Omental fat pad (tissue), 4 donors: ENCODE measurements around the gene POLR3E. TPM values are rescaled to one million over a fixed set of nuclear protein-coding genes. Genes with fewer than 3 reads are reported as not detected.

Experiments
- ATAC-seq: fragments of 150-250 bp; one replicate; pipeline ENCODE4 v1.9.1; 2016; ENCODE audit warnings: mild to moderate bottlenecking, moderate library complexity; ENCODE audit not compliant: low FRiP score
- DNase-seq: peaks from one replicate; pipeline ENCODE4 v3.0.0-alpha.2; 2019; ENCODE audit warnings: low spot score
- total RNA-seq, 4 donors: library from RNA; depleted of rRNA; stranded (reverse); fragments of >200 nt; gene quantifications; one replicate each; pipeline ENCODE4 v1.1.0, GENCODE V29; 2016
- TF ChIP-seq, protein P1 (sequence below), 3 donors: fragments of 450-650 bp; IDR thresholded peaks; one replicate each; pipeline ENCODE4 v1.5.1; 2016 to 2017; ENCODE audit warnings: antibody characterized with exemption in 3 of 3, mild to moderate bottlenecking in 3 of 3, moderate library complexity in 2 of 3

The POLR3E gene
- total RNA-seq, 4 donors from 2014 or later: 46.3 to 73.4 (median 54.0) TPM

DNA sequence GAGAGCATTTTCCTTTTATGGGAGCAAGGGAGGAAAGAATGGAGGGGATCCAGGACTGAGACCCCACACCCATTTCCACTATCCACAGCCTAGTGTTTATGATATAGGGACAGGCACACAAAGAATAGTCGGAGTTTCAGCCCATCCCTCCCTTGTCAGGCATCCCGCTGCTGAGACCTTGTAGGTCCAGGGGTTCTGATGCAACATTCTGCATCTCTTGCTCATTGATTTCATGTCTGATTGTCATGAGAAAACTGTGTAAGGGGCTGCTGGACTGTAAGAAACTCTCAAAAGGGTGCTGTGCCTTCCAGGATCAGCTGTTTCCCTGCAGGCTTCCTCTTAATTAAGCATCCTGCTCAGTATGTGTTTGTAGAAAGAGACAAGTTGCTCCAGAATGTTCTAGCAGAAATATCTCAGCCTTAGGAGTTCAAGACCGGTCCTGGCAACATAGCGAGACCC, 5.3 kb upstream of the POLR3E start:
- ATAC-seq (no peak), DNase-seq (no peak)
- TF ChIP-seq, protein P1, sequence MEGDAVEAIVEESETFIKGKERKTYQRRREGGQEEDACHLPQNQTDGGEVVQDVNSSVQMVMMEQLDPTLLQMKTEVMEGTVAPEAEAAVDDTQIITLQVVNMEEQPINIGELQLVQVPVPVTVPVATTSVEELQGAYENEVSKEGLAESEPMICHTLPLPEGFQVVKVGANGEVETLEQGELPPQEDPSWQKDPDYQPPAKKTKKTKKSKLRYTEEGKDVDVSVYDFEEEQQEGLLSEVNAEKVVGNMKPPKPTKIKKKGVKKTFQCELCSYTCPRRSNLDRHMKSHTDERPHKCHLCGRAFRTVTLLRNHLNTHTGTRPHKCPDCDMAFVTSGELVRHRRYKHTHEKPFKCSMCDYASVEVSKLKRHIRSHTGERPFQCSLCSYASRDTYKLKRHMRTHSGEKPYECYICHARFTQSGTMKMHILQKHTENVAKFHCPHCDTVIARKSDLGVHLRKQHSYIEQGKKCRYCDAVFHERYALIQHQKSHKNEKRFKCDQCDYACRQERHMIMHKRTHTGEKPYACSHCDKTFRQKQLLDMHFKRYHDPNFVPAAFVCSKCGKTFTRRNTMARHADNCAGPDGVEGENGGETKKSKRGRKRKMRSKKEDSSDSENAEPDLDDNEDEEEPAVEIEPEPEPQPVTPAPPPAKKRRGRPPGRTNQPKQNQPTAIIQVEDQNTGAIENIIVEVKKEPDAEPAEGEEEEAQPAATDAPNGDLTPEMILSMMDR (IDR thresholded peaks at IDR 0.05): no peak

DNA sequence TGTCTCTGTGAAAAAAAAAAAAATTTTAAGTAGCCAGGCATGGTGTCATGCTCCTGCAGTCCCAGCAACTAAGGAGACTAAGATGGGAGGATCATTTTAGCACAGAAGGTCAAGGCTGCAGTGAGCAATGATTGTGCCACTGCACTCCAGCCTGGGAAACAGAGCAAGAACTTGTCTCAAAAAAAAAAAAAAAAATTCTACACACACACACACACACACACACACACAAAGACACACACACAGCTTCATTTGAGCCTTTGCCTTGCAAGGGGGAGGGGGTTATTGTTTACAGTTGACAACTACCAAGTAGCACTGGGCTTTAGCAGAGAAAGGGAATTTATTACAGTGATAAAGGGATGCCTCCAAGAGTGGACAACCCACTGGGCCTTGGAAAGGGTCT, 4.9 kb upstream of the POLR3E start:
- ATAC-seq (no peak), DNase-seq (no peak)
- TF ChIP-seq, protein P1 (IDR thresholded peaks at IDR 0.05): no peak

DNA sequence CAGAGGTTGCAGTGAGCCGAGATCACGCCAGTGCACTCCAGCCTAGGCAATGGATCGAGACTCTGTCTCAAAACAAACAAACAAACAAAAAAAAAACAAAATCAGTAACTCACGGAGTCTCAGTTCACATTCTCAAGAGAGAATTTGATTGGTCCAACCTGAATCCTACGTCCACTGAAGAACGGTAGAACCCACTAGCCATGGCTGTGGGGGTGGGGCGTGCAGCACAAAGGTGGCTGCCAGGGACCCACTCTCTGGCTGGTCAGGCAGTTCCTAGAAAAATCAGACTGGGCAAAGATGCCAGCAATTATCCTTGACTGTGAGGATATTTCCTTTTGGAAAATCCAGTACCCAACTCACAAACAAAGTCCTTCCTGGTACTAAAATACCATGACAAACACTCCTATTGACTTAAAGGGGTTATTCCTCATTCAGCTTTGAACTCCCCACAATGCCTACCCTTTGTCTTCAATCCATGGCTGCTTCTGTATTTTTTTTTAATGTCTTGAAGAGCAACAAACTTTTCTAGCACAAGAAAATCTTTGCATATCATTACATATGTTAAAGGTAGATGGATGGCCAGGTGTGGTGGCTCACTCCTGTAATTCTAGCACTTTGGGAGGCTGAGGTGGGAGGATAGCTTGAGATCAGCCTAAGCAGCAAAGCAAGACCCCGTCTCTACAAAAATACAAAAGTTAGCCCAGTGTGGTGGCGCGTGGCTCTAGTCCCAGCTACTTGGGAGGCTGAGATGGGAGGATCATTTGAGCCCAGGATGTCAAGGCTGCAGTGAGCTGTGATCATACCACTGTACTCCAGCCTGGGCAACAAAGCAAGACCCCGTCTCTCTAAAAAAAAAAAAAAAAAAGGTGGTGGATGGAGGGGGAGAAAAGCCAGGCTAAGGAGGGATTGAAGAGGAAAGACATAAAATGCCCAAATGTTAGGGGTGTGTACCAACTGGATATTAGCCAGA, 3.8 kb upstream of the POLR3E start:
- ATAC-seq (no peak), DNase-seq (no peak)
- TF ChIP-seq, protein P1 (IDR thresholded peaks at IDR 0.05): no peak

DNA sequence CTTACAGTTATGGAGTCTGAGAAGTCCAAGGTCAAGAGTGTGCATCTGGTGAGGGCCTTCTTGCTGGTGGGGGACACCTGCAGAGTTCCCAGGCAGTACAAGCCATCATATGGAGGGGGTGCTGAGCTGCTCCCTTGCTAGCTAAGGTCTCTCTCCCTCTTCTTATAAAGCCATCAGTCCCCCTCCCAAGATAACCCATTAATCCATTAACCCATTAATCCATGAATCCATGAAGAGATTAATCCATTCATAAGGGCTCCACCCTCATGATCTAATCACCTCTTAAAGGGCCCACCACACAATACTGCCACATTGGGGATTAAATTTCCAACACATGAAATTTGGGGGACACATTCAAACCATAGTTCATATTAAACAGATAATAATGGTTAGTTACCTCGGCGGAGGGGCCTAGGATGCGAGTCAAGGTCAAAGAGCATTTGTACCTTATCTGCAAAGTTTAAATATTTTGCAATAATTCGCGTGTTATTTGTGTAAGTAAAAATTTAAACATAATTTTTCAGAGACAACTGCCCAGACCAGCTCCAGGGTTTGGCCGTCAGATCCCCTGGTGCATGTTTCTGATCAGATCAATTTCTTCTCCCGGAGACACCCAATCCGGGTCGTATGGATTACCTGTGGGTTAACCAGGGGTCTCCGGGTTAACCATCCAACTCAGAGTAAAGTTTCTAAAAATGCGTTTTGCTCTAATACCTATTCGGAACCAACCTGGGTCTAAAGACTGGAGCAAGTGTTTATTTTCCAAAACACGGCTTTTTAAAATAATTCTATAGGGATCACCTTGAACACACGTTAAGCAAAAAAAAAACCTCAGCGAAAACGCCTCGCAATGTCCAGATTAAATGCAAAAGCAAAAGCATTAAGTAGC, 740 bp upstream of the POLR3E start:
- no peak for ATAC-seq
- TF ChIP-seq, protein P1 (IDR thresholded peaks at IDR 0.05): no peak
- DNase-seq: no peak

DNA sequence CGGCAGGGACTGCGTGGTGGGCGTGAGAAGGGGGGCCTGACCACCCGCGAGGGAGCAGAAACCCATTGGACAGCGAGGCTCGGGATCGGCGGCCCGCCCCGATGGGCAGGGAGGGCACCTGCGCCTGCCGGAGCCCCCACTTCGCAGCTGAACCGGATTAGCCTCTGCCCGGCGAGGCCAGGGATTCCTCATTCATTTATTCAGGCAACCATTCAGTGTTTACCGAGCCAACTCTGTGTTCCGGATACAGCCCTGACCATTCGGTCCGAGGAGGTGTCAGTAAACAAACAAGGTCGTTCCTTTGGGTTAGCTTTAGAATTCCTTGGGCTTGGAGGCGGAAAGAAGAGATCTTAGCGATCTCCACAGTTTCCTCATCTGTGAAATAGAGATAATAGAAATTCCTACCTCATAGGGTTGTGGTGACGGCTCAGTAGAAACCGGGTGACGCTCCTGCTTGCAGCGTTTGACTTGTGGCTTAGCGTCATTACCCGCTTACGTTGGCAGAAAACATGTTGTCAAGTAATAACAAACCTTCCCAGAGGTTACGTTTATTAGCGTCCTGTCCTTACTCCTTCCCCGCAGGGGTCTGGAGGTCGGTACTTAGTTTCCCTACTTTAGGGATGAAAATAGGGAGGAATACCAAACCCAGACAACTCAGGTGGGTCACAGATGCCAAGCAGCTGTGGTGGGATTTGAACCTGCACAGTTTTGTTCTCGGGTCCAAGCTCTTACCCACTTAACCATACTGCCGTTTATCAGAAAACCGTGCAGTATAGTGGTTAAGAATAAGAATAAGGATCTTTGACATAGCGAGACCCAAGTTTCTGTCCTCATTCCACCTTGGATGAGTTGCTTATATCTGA, 893 bp downstream of the POLR3E start:
- ATAC-seq (peak; percentile 67), DNase-seq (peak; percentile 37)
- TF ChIP-seq, protein P1 (IDR thresholded peaks at IDR 0.05): no peak

DNA sequence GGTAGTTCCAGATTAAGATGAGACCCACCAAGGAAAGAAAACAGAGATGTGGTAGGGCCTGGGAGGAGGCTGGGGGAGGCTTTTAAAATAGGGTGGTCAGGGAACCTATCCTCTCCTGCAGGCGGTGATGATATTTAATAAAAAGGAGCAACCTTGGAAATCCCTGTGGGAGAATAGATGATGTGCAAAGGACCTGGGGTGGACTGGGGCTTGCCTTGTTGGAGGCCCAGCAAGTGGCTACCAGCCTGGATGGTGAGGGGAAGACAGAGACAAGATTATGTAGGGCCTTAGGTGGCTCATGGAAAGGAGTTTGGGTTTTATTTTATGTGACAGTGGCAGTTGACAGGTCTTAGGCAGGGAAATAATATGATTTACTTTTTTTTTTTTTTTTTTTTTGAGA, 1.8 kb downstream of the POLR3E start:
- ATAC-seq (no peak), DNase-seq (no peak)

More for the DNA sequence above, 1.8 kb downstream of the POLR3E start:
- TF ChIP-seq, protein P1 (IDR thresholded peaks at IDR 0.05): no peak
